H1 (cell line): ENCODE data around the gene NUPR1. TPM values are rescaled to one million over a fixed set of nuclear protein-coding genes. Genes with fewer than 3 reads are reported as not detected.

ENCODE experiments used
- CTCF ChIA-PET: fragments of 300-600 bp; sonication (Branson Sonifier 250); formaldehyde crosslinking; loops from one replicate; lab custom pipeline; 2021; ENCODE audit not compliant: partially characterized antibody; lab: Charles Lee
- POLR2A ChIA-PET: fragments of 300-600 bp; sonication (Branson Sonifier 250); formaldehyde crosslinking; loops from one replicate; lab custom pipeline; 2021; ENCODE audit warnings: inconsistent platforms; ENCODE audit not compliant: partially characterized antibody; lab: Charles Lee
- DNase-seq, 2 experiments: peaks; one replicate each; pipeline versions ENCODE4 v3.0.0 to v3.0.0-alpha.2; 2010 to 2022; ENCODE audit warnings: low spot score in 2 of 2, low read depth in 1 of 2, mixed read lengths in 1 of 2
- FAIRE-seq: peaks from 2 replicates; lab custom pipeline; 2011; peaks lifted over from hg19 to GRCh38; lab: Jason Lieb, UNC
- H2AFZ ChIP-seq: 2 replicates; pipeline ENCODE4 v1.8.1; 2012; ENCODE audit warnings: low read length, inconsistent platforms
- H2AK5ac ChIP-seq: 2 replicates; pipeline ENCODE4 v1.6.1; 2013; ENCODE audit warnings: low read depth, low read length
- H2BK120ac ChIP-seq: replicated peaks from 2 replicates; pipeline ENCODE3; 2013; ENCODE audit warnings: low read depth, low read length, inconsistent platforms
- H2BK12ac ChIP-seq: 2 replicates; pipeline ENCODE4 v1.6.1; 2013; ENCODE audit warnings: low read depth, low read length
- H2BK15ac ChIP-seq: 2 replicates; pipeline ENCODE4 v1.6.1; 2013; ENCODE audit warnings: low read length
- H2BK20ac ChIP-seq: 2 replicates; pipeline ENCODE4 v1.6.1; 2013; ENCODE audit warnings: low read length
- H2BK5ac ChIP-seq: 2 replicates; pipeline ENCODE4 v1.6.1; 2013; ENCODE audit warnings: low read depth, low read length
- H3K14ac ChIP-seq: 2 replicates; pipeline ENCODE4 v1.6.1; 2013; ENCODE audit warnings: inconsistent platforms; ENCODE audit not compliant: insufficient read length
- H3K18ac ChIP-seq: 2 replicates; pipeline ENCODE4 v1.6.1; 2013; ENCODE audit warnings: low read length; ENCODE audit errors: extremely low read depth
- H3K23ac ChIP-seq: 2 replicates; pipeline ENCODE4 v1.6.1; 2013; ENCODE audit warnings: inconsistent platforms; ENCODE audit not compliant: insufficient read length
- H3K23me2 ChIP-seq: 2 replicates; pipeline ENCODE4 v1.6.1; 2013; ENCODE audit warnings: low read depth, low read length
- H3K27ac ChIP-seq: 2 replicates; pipeline ENCODE4 v1.6.1; 2011; ENCODE audit warnings: low read depth, low read length, inconsistent platforms
- H3K27me3 ChIP-seq, 4 experiments: replicated peaks in 1 of 4; 1 replicate in 1 of 4; 2 replicates in 3 of 4; pipeline versions ENCODE4 v1.6.1 to v1.8.1; 2011 to 2013; ENCODE audit warnings: low read length in 3 of 4, mild to moderate bottlenecking in 3 of 4, inconsistent platforms in 2 of 4, mixed read lengths in 2 of 4, moderate library complexity in 1 of 4; ENCODE audit not compliant: control insufficient read depth in 3 of 4, insufficient read depth in 3 of 4; ENCODE audit errors: extremely low read depth in 1 of 4
- H3K36me3 ChIP-seq, 4 experiments: 2 replicates each; pipeline versions ENCODE4 v1.6.1 to v1.8.1; 2011 to 2013; ENCODE audit warnings: mild to moderate bottlenecking in 4 of 4, low read length in 3 of 4, moderate library complexity in 2 of 4, control low read depth in 1 of 4, inconsistent platforms in 1 of 4; ENCODE audit not compliant: insufficient read depth in 4 of 4, control insufficient read depth in 2 of 4
- H3K4ac ChIP-seq: replicated peaks from 2 replicates; pipeline ENCODE3; 2013; ENCODE audit warnings: low read length, low read depth, mixed read lengths, inconsistent platforms; ENCODE audit not compliant: insufficient read length
- H3K4me1 ChIP-seq, 4 experiments: replicated peaks in 1 of 4; 1 replicate in 1 of 4; 2 replicates in 3 of 4; pipeline versions ENCODE4 v1.6.1 to v1.8.1; 2011 to 2013; ENCODE audit warnings: low read length in 3 of 4, inconsistent platforms in 2 of 4, mixed read lengths in 1 of 4; ENCODE audit not compliant: insufficient read depth in 4 of 4, control insufficient read depth in 3 of 4
- H3K4me2 ChIP-seq, 2 experiments: 2 replicates each; pipeline versions ENCODE4 v1.6.1 to v1.8.1; 2011 to 2013; ENCODE audit warnings: low read depth in 2 of 2, low read length in 2 of 2, control low read depth in 1 of 2, inconsistent platforms in 1 of 2, mild to moderate bottlenecking in 1 of 2; ENCODE audit not compliant: insufficient read depth in 1 of 2
- H3K4me3 ChIP-seq, 4 experiments: fragments of 200-600, 300-600 bp in 1 of 4; sonication (generic), shearing (Covaris generic), sonication (Bioruptor Twin) in 1 of 4; 2 replicates each; pipeline versions ENCODE4 v1.5.1 to v1.8.1; 2011 to 2016; ENCODE audit warnings: low read length in 4 of 4, low read depth in 3 of 4, control low read depth in 2 of 4, inconsistent platforms in 2 of 4, mild to moderate bottlenecking in 2 of 4, mixed read lengths in 1 of 4, moderate library complexity in 1 of 4; ENCODE audit not compliant: insufficient read depth in 2 of 4; ENCODE audit errors: extremely low read depth in 1 of 4
- H3K56ac ChIP-seq: replicated peaks from 2 replicates; pipeline ENCODE3; 2013; ENCODE audit warnings: low read depth, mild to moderate bottlenecking, mixed read lengths, low read length, inconsistent platforms; ENCODE audit not compliant: insufficient read length
- H3K79me1 ChIP-seq: 2 replicates; pipeline ENCODE4 v1.6.1; 2013; ENCODE audit warnings: low read depth, low read length, control low read depth
- H3K79me2 ChIP-seq, 2 experiments: 2 replicates each; pipeline versions ENCODE4 v1.6.1 to v1.8.1; 2012 to 2013; ENCODE audit warnings: low read length in 2 of 2, mild to moderate bottlenecking in 2 of 2, inconsistent platforms in 1 of 2; ENCODE audit not compliant: insufficient read depth in 2 of 2, control insufficient read depth in 1 of 2
- H3K9ac ChIP-seq, 4 experiments: replicated peaks in 1 of 4; 1 replicate in 1 of 4; 2 replicates in 3 of 4; pipeline versions ENCODE4 v1.6.1 to v1.8.1; 2011 to 2013; ENCODE audit warnings: low read depth in 3 of 4, low read length in 3 of 4, control low read depth in 2 of 4, mild to moderate bottlenecking in 2 of 4, moderate library complexity in 2 of 4, inconsistent platforms in 1 of 4; ENCODE audit errors: extremely low read depth in 1 of 4
- H3K9me3 ChIP-seq, 2 experiments: 2 replicates each; pipeline versions ENCODE4 v1.6.1 to v1.8.1; 2012 to 2013; ENCODE audit warnings: mild to moderate bottlenecking in 2 of 2, moderate library complexity in 2 of 2, control low read depth in 1 of 2, inconsistent platforms in 1 of 2, low read depth in 1 of 2, low read length in 1 of 2, mixed read lengths in 1 of 2; ENCODE audit not compliant: insufficient read depth in 2 of 2
- H4K20me1 ChIP-seq, 2 experiments: replicated peaks in 1 of 2; 2 replicates each; pipeline versions ENCODE3 to v1.8.1; 2011 to 2013; ENCODE audit warnings: inconsistent platforms in 2 of 2, low read length in 2 of 2, mild to moderate bottlenecking in 1 of 2; ENCODE audit not compliant: insufficient read depth in 2 of 2, control insufficient read depth in 1 of 2
- H4K5ac ChIP-seq: 2 replicates; pipeline ENCODE4 v1.6.1; 2013; ENCODE audit warnings: low read length, low read depth, mixed read lengths, inconsistent platforms; ENCODE audit not compliant: insufficient read length
- H4K8ac ChIP-seq: 2 replicates; pipeline ENCODE4 v1.8.0; 2013; ENCODE audit warnings: mild to moderate bottlenecking, moderate library complexity, low read length, inconsistent platforms; ENCODE audit not compliant: insufficient read depth; ENCODE audit errors: extremely low read depth
- H4K91ac ChIP-seq: replicated peaks from 2 replicates; pipeline ENCODE3; 2013; ENCODE audit warnings: low read length, mixed read lengths, inconsistent platforms; ENCODE audit not compliant: insufficient read length
- BCL11A ChIP-seq, 2 experiments: IDR thresholded peaks; one replicate each; pipeline ENCODE4 v1.6.1; 2011; ENCODE audit warnings: low read depth in 2 of 2, low read length in 2 of 2, mild to moderate bottlenecking in 2 of 2
- EGR1 ChIP-seq: IDR thresholded peaks from 2 replicates; pipeline ENCODE4 v1.6.1; 2011; ENCODE audit warnings: low read depth, low read length, borderline replicate concordance
- KDM1A ChIP-seq: fragments of 200-600, 300-600 bp; sonication (generic); IDR thresholded peaks from 2 replicates; pipeline ENCODE4 v1.7.1; 2016; ENCODE audit warnings: mild to moderate bottlenecking, low read length, borderline replicate concordance
- NANOG ChIP-seq: IDR thresholded peaks from 2 replicates; pipeline ENCODE4 v1.6.1; 2011; ENCODE audit warnings: low read length, low read depth, mild to moderate bottlenecking, inconsistent platforms; ENCODE audit not compliant: insufficient read depth, poor library complexity, severe bottlenecking
- POLR2A ChIP-seq, 2 experiments: IDR thresholded peaks; 1 replicate in 1 of 2; 2 replicates in 1 of 2; pipeline ENCODE4 v1.6.1; 2011; ENCODE audit warnings: low read depth in 2 of 2, low read length in 2 of 2, mild to moderate bottlenecking in 2 of 2; ENCODE audit errors: control extremely low read depth in 1 of 2
- RNF2 ChIP-seq: fragments of 200-900, 300-1000 bp; sonication (generic); IDR thresholded peaks from 2 replicates; pipeline ENCODE4 v1.7.1; 2016; ENCODE audit warnings: borderline replicate concordance, low read depth, mild to moderate bottlenecking, antibody characterized with exemption, low read length; ENCODE audit not compliant: poor library complexity, severe bottlenecking; ENCODE audit errors: missing control alignments
- RXRA ChIP-seq: IDR thresholded peaks from 2 replicates; pipeline ENCODE4 v1.6.1; 2011; ENCODE audit warnings: low read depth, mild to moderate bottlenecking, low read length, moderate library complexity; ENCODE audit not compliant: insufficient read depth
- SP1 ChIP-seq: IDR thresholded peaks from 2 replicates; pipeline ENCODE4 v1.6.1; 2011; ENCODE audit warnings: low read depth, low read length
- SP4 ChIP-seq: IDR thresholded peaks from 2 replicates; pipeline ENCODE4 v1.6.1; 2012; ENCODE audit warnings: low read length, inconsistent platforms
- SUZ12 ChIP-seq: fragments of 200-600 bp; sonication (generic); IDR thresholded peaks from 2 replicates; pipeline ENCODE4 v1.6.1; 2012; ENCODE audit warnings: mild to moderate bottlenecking, inconsistent platforms, low read length, moderate library complexity, mixed read lengths
- TAF1 ChIP-seq: IDR thresholded peaks from 2 replicates; pipeline ENCODE4 v1.6.1; 2011; ENCODE audit warnings: mild to moderate bottlenecking, low read depth, low read length
- TBP ChIP-seq: IDR thresholded peaks from 2 replicates; pipeline ENCODE4 v1.6.1; 2011; ENCODE audit warnings: low read depth, low read length, improper control_type of control experiment
- TEAD4 ChIP-seq: IDR thresholded peaks from 2 replicates; pipeline ENCODE4 v1.6.1; 2012; ENCODE audit warnings: low read depth, low read length, inconsistent platforms, mixed read lengths
- WGBS, 2 experiments: shearing (Covaris generic) in 1 of 2; methylation state at CpG; one replicate each; pipeline versions ENCODE4 v1.1.6 to v1.1.7; 2013 to 2015; ENCODE audit warnings: low lambda C conversion rate in 2 of 2, mixed read lengths in 2 of 2, inconsistent platforms in 1 of 2, low coverage in 1 of 2, missing lambda C conversion rate in 1 of 2; ENCODE audit not compliant: insufficient replicate concordance in 2 of 2, insufficient coverage in 1 of 2, insufficient read length in 1 of 2; ENCODE audit errors: extremely low coverage in 1 of 2, missing lambda C conversion rate in 1 of 2; 5-methylcytosine and 5-hydroxymethylcytosine counted together
- polyA plus RNA-seq, 7 experiments: library from polyadenylated mRNA; depleted of rRNA in 3 of 7; stranded (reverse) in 5 of 7; unstranded in 2 of 7; fragments of >200 nt in 5 of 7; fragments of 200-250 nt in 2 of 7; gene quantifications; 1 replicate in 5 of 7; 2 replicates in 1 of 7; 4 replicates in 1 of 7; pipeline versions ENCODE4 v1.2.1 to v1.2.3, GENCODE V29; 2011 to 2013; ENCODE audit warnings: missing spikeins in 2 of 7, mixed read lengths in 2 of 7
- total RNA-seq: library from RNA; stranded (reverse); fragmentation: NEBNext Ultra II Directional; extraction: Animal tissue kit (Norgen Biotek cat#: 25700); gene quantifications from 2 replicates; pipeline ENCODE4 v1.2.1, GENCODE V29; 2021
- TF ChIP-seq, protein P1 (sequence below): IDR thresholded peaks from 2 replicates; pipeline ENCODE4 v1.6.1; 2011; ENCODE audit warnings: low read depth, mild to moderate bottlenecking, low read length; ENCODE audit not compliant: insufficient read depth

The NUPR1 gene
- total and polyA plus RNA-seq, 2 of the 8 experiments (the other 6 are each of a cell fraction or from before 2014, with no cell fraction given) = 0.17 to 0.20 TPM

GRCh38 chr16:28496844-28497243 is 41.9 kb downstream of the NUPR1 start:
- Histone ChIP-seq H3K4me1 (no peaks in the 10 kb centered on the region), H2AK5ac (no peak overlapping the region), H4K91ac (no peak overlapping the region), H3K14ac (no peak overlapping the region), H3K4me2 (no peak overlapping the region), H3K27me3 (peaks cover 0 to 2% (median 0%) of the 10 kb centered on the region in 4 experiments; a peak in 2 of 7 replicates), H3K18ac (no peak overlapping the region), H3K4me3 (no peak overlapping the region), H4K8ac (0 out of 2 replicates have a peak overlapping the region, but pooled peaks have one; percentile 59), H3K9ac (no peak overlapping the region), H3K23me2 (peaks cover 7% of the 10 kb centered on the region; the same call in 1 of the 2 replicates), H4K5ac (no peak overlapping the region), H2BK15ac (no peak overlapping the region), H3K27ac (no peak overlapping the region; the same call in 1 of the 2 replicates), H2BK5ac (no peak overlapping the region), H3K79me2 (no peaks in the 10 kb centered on the region), H3K36me3 (no peaks in the 10 kb centered on the region), H3K56ac (no peak overlapping the region), H2BK20ac (no peak overlapping the region), H3K9me3 (no peaks in the 10 kb centered on the region), H2BK12ac (no peak overlapping the region), H3K23ac (no peak overlapping the region), H3K79me1 (no peaks in the 10 kb centered on the region), H2BK120ac (no peak overlapping the region), H4K20me1 (peaks cover 0 to 3% of the 10 kb centered on the region in 2 experiments), H2AFZ (no peak overlapping the region), H3K4ac (no peak overlapping the region)
- POLR2A ChIA-PET = no interaction called here
- DNase-seq = no peak
- TF ChIP-seq RXRA (no peak), TAF1 (no peak), EGR1 (no peak), SP1 (no peak), TEAD4 (no peak), SP4 (no peak), TBP (no peak), RNF2 (no peak), POLR2A (IDR thresholded peaks at IDR 0.05; ENCODE audit: control extremely low read depth in 1 of 2, low read depth in 2 of 2, low read length in 2 of 2) (no peak), NANOG (no peak), BCL11A (IDR thresholded peaks at IDR 0.05; ENCODE audit: low read depth in 2 of 2, low read length in 2 of 2) (no peak), KDM1A (no peak), SUZ12 (no peak)
- TF ChIP-seq, protein P1, sequence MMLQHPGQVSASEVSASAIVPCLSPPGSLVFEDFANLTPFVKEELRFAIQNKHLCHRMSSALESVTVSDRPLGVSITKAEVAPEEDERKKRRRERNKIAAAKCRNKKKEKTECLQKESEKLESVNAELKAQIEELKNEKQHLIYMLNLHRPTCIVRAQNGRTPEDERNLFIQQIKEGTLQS = no peak
- 92% methylated on average over 19 of the region's 19 CpGs; no CpG with 5 or more reads in 1 of the 2 experiments for WGBS, 2 experiments
- FAIRE-seq = no peak
- CTCF ChIA-PET = interaction anchor here (1.0 to 1.1 kb wide), 2 partner anchors 9 to 55 kb away, joined by 3 read pairs; no protein-coding TSS in a partner anchor
